ENCODE measurements around the gene RIPPLY3.
"Not testable (repeated sequence)": the region's sequence is repeated elsewhere in the genome, so short reads cannot be mapped to it uniquely, and the experiment has no call there.

The RIPPLY3 gene

DNA sequence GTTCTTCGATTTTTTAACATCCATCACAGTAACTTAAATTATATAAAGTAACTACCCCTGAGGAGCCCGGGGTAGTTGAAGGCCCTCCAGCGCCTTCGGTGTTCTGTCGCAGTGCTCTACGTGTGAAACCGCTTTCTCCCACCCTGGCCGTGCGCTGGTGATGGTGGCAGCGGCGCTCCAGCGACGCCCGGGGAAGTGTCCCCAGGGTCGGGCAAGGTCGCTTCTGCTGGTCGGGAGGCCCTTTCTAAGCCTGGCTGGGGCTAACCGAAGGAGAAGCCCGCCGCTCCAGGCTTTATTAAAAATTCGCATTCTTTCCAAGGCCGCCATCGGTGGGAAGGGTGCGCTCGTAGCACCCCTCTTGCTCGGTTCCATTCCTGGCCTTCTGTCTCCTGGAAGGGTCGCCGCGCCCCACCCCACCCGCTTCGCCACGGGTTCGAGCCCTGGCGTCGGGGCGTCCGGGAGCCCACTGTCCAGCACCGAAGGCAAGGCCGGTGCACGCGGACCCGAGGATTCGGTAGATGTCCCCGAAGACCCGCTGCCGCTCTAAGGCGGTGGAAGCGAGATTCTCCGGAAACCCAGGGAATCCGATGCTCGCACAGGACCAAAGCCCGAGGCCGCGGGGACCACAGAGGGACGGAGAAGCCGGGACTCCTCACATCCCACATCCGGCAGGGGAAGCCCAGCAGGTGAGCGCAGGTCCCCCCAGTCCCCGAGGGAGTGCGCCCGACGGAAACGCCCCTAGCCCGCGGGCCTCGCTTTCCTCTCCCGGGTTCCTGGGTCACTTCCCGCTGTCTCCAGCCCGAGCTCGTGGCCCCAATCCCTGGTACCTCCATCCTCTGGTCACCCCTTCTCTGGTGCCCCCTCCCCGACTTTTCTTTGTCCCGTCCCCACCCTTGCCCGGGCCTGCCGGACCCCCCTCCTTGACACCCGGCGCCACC, 685 bp upstream of the RIPPLY3 start:
- DNase-seq (ENCODE audit: low read depth in 1 of 2, low spot score in 1 of 2) = no peak
- no peak for TF ChIP-seq JUND (IDR thresholded peaks at IDR 0.05; ENCODE audit: low read depth)

DNA sequence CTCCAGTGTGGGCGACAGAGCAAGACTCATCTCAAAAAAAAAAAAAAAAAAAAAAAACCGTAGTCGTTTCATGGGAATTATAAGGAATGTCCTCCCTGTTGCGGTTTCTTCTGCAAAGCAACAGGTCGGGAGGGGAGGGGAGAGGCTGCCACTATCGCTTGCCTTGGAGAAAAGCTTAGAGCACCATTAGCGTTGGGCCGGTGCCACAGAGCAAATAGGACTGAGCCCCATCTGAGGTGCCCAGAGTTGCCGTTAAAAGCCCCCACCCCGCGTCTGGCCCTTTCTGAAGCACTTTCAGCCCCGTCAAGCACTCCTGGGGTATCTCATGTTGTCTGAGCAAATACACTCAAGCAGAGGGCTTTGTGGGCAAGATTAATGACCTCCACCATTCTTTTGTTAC, 2.2 kb downstream of the RIPPLY3 start:
- in situ Hi-C loops (cut with HindIII; ENCODE audit: low pct_unique_long_range_greater_than_20kb, low sequenced_read_pairs) = no loop called here
- no peak for DNase-seq (ENCODE audit: low read depth in 1 of 2, low spot score in 1 of 2)
- no peak for TF ChIP-seq JUND (IDR thresholded peaks at IDR 0.05; ENCODE audit: low read depth)

More for the DNA sequence above, 685 bp upstream of the RIPPLY3 start:
- in situ Hi-C loops (cut with HindIII; ENCODE audit: low pct_unique_long_range_greater_than_20kb, low sequenced_read_pairs) = no loop called here

DNA sequence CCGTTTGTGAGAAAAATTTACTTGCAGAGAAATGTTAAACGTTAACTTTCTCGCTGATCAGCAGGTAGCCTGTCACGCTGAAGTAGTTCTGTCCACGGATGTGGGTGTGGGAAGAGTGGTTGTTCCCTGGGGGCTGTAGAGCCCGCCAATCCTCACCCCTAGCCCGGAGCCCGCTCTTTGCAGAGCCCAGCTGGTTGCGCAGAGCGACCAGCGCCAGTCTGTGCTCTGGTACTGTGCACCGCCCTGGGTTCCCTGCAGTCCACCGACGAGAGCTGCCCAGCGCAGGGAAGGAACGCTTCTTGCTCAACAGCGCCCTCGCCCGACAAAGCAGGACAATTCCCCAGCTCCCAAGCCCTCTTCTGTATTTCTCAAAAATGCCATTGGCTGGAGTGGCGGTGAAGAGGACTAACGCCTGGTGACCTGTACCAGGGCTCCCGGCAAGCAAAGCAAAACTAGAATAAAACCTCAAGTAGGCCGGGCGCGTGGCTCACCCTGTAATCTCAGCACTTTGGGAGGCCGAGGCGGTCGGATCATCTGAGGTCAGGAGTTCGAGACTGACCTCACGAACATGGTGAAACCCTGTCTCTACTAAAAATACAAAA, 3.3 kb downstream of the RIPPLY3 start:
- no peak for TF ChIP-seq JUND (IDR thresholded peaks at IDR 0.05; ENCODE audit: low read depth)
- in situ Hi-C loops (cut with HindIII; ENCODE audit: low pct_unique_long_range_greater_than_20kb, low sequenced_read_pairs) = no loop called here
- DNase-seq (ENCODE audit: low read depth in 1 of 2, low spot score in 1 of 2) = peak; percentile 86 to 92

DNA sequence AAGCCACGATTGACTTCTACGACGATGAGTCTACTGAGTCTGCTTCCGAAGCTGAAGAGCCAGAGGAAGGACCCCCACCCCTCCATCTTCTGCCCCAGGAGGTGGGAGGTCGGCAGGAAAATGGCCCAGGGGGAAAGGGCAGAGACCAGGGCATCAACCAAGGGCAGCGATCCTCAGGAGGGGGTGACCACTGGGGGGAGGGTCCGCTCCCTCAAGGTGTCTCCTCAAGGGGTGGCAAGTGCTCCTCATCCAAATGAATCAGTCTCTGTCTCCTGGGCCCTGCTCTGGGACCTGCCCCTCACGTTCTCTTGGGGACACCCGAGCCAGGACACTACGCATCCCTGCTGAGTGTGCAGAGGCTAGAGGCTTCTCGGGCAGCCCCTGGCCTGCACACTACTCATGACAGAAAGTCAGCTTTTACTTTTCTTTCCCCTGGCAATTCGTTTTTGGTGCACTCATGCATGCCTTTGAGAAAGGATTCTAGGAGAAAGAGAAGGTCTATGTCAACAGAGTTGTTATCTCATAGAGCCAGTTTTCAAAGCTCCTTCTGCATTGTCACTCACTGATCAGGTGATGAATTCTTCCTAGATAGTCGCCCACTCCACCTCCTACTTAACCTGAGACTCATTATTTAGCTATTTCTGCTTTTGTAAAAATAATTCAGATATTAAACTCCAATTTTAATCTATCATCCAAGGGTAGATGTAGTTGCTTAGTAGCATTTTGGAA, 11.6 kb downstream of the RIPPLY3 start:
- DNase-seq (ENCODE audit: low read depth in 1 of 2, low spot score in 1 of 2) = no peak
- in situ Hi-C loops (cut with HindIII; ENCODE audit: low pct_unique_long_range_greater_than_20kb, low sequenced_read_pairs) = no loop called here

DNA sequence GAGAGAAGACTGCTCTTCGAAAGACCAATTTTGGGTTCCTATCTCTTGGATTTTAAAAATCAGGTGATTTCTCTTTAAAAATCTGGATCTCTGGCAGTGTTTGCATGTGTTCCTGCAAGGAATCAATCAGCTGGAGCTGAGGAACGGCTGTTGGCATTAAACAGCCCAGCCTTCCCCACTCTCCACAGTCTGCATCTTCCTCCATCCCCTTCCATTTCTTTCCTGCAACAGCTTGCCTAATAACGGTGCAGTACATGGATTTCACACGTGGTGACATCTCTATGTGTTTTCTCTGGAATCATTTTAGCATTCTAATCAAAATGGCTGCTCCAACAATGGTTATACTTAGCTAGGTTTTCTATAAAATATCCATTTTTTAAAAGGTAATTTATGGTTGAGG, 20.0 kb downstream of the RIPPLY3 start:
- in situ Hi-C loops (cut with HindIII; ENCODE audit: low pct_unique_long_range_greater_than_20kb, low sequenced_read_pairs) = no loop called here
- DNase-seq (ENCODE audit: low read depth in 1 of 2, low spot score in 1 of 2) = no peak
- no peak for TF ChIP-seq JUND (IDR thresholded peaks at IDR 0.05; ENCODE audit: low read depth)

More for the DNA sequence above, 11.6 kb downstream of the RIPPLY3 start:
- no peak for TF ChIP-seq JUND (IDR thresholded peaks at IDR 0.05; ENCODE audit: low read depth)

DNA sequence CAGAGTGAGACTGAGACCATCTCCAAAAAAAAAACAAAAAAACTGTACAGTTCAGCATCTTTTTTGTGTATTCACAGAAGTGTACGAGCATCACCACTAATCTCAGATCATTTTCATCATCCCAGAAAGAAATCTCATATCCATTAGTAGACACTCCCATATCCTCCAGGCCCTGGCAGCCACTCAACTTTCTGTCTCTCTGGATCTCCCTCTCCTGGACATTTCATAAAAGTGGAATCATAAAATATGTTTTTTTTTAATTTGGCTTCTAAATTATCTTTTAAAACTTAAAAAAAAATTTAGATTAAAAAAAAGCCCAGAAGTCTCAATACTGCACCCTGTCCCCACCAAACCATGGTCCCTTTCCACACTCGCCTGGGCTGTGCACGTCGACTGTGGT, 22.1 kb downstream of the RIPPLY3 start:
- DNase-seq (ENCODE audit: low read depth in 1 of 2, low spot score in 1 of 2) = no peak
- in situ Hi-C loops (cut with HindIII; ENCODE audit: low pct_unique_long_range_greater_than_20kb, low sequenced_read_pairs) = no loop called here
- TF ChIP-seq JUND (IDR thresholded peaks at IDR 0.05; ENCODE audit: low read depth) = no peak

DNA sequence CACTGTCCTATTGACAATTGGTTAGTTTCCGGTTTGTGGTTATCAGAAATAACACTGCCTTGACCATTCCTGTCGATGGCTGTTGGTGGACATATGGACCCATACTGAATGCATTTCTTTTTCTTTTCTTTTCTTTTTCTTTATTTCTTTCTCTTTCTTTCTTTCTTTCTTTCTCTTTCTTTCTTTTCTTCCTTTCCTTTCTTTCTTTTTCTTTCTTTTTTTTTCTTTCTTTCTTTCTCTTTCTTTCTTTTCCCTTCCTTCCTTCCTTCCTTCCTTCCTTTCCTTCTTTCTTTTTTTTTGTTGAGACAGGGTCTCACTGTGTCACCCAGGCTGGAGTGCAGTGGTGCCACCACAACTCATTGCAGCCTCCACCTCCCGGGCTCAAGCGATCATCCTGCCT, 24.4 kb downstream of the RIPPLY3 start:
- DNase-seq (ENCODE audit: low read depth in 1 of 2, low spot score in 1 of 2) = no peak
- in situ Hi-C loops (cut with HindIII; ENCODE audit: low pct_unique_long_range_greater_than_20kb, low sequenced_read_pairs) = no loop called here
- no peak for TF ChIP-seq JUND (IDR thresholded peaks at IDR 0.05; ENCODE audit: low read depth)

DNA sequence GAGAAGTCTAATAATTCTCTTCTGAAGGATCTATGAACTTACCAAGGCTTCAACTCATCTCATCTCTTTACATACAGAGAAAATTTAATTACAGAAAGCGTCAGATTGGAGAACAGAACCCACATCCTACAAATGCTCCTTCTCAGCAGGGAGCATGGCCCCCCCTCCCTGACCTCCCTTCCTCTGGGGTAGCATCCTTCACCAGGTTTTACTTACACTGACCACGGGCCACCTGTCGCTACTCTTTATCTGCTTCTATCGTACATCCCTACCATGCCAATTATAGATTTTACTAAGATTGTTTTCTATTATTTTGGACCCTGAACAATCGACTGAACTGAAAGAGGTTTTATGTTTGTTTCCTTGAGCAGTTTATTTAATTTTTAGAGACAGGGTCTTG, 25.8 kb downstream of the RIPPLY3 start:
- no peak for DNase-seq (ENCODE audit: low read depth in 1 of 2, low spot score in 1 of 2)
- in situ Hi-C loops (cut with HindIII; ENCODE audit: low pct_unique_long_range_greater_than_20kb, low sequenced_read_pairs) = no loop called here
- no peak for TF ChIP-seq JUND (IDR thresholded peaks at IDR 0.05; ENCODE audit: low read depth)

DNA sequence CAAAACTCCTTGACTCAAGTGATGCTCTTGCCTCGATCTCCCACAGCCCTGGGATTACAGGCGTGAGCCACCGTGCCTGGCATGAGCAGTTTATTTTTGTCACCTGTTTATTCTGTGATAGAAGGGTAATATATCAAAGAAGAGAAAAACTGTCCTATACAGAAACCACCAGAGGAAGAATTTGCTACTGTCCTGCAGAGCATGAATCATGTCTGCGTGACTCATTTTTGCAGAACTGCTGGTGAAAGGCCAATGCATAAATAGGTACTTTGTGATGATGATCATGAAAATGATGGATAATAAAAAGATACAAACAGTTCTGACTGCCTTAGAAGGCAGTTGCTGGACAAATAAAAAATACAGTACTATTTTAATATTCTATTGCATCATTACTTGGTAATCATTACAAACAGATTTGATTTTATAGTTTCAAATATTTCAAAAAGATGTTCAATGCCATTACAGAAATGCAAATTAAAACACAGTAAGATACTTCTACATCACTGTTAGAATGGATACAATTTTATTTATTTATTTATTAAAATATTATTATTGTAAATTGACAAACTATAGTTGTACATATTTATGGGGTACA, 26.5 kb downstream of the RIPPLY3 start:
- in situ Hi-C loops (cut with HindIII; ENCODE audit: low pct_unique_long_range_greater_than_20kb, low sequenced_read_pairs) = no loop called here
- no peak for TF ChIP-seq JUND (IDR thresholded peaks at IDR 0.05; ENCODE audit: low read depth)
- no peak for DNase-seq (ENCODE audit: low read depth in 1 of 2, low spot score in 1 of 2)

DNA sequence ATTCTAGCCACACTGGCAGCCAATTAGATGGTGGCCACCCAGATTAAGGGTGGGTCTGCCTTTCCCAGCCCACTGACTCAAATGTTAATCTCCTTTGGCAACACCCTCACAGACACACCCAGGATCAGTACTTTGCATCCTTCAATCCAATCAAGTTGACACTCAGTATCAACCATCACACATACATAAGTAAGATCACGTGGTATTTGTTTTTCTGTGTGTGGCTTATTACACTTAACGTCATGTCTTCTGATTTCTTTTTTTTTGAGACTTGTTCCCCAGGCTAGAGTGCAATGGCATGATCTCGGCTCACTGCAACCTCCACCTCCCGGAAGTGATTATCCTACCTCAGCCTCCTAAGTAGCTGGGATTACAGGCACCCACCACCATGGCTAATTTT, 27.9 kb downstream of the RIPPLY3 start:
- in situ Hi-C loops (cut with HindIII; ENCODE audit: low pct_unique_long_range_greater_than_20kb, low sequenced_read_pairs) = not testable (repeated sequence)

DNA sequence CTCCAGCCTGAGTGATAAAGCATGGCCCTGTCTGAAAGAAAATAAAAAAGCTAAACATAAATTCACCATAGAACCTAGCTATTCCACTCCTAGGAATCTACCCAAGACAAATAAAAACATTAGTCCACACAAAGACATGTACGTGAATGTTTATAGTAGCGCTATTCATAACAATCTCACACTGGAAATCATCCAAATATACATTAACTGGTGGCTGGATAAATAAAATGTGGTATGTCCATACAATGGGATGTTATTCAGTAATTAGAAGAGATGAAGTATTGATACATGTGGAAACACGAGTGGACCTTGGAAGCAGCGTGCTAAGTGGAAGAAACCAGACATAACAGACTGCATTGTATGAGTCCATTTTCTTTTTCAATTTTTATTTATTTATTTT, 29.7 kb downstream of the RIPPLY3 start:
- DNase-seq (ENCODE audit: low read depth in 1 of 2, low spot score in 1 of 2) = peak in 1 of 2 experiments; percentile 68
- no peak for TF ChIP-seq JUND (IDR thresholded peaks at IDR 0.05; ENCODE audit: low read depth)
- in situ Hi-C loops (cut with HindIII; ENCODE audit: low pct_unique_long_range_greater_than_20kb, low sequenced_read_pairs) = no loop called here

More for the DNA sequence above, 27.9 kb downstream of the RIPPLY3 start:
- not testable (repeated sequence) for DNase-seq (ENCODE audit: low read depth in 1 of 2, low spot score in 1 of 2)

DNA sequence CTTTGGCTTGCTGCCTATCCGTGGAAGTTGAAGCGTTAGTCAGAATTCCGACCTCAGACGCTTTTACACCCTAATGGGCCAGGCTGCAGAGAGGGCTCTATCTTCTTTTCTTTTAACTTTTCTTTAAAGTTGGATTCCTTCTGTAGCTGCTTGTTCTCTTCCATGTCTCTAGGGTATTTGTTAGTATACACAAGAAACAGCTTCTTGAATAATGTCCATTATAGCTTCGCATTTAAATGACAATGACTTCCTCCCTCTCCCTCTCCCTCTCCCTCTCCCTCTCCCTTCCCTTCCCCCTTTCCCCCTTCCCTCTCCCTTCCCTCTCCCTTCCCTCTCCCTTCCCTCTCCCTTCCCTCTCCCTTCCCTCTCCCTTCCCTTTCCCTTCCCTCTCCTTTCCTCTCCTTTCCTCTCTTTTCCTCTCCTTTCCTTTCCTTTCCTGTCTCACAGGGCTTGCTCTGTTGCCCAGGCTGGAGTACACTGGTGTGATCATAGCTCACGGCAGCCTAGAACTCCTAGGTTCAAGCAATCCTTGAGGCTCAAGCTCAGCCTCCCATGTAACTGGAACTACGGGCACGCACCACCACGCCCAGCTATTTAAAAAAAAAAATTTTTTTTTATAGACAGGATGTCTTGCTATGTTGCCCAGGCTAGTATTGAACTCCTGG, 33.0 kb downstream of the RIPPLY3 start:
- no peak for TF ChIP-seq JUND (IDR thresholded peaks at IDR 0.05; ENCODE audit: low read depth)
- in situ Hi-C loops (cut with HindIII; ENCODE audit: low pct_unique_long_range_greater_than_20kb, low sequenced_read_pairs) = no loop called here
- DNase-seq (ENCODE audit: low read depth in 1 of 2, low spot score in 1 of 2) = no peak

Measured in T47D (cell line).